ENCODE results near the gene PNMA8B.

DNA sequence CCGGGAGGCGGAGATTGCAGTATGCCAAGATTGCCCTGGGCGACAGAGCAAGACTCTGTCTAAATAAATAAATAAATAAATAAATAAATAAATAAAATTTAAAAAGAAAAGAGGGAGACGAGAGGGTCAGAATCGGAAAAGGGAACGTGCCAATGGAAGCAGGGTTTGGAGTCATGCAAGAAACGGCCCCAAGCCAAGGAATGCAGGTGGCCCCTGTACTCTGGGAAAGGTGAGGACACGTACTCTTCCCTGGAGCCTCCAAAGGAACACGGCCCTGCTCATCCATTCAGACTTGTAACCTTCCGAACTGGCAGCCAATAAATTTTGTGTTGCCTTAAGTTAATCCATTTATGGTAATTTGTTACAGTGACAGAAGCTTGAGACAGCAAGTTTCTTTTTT is 47.1 kb downstream of the PNMA8B start:
- TF ChIP-seq, protein P1, sequence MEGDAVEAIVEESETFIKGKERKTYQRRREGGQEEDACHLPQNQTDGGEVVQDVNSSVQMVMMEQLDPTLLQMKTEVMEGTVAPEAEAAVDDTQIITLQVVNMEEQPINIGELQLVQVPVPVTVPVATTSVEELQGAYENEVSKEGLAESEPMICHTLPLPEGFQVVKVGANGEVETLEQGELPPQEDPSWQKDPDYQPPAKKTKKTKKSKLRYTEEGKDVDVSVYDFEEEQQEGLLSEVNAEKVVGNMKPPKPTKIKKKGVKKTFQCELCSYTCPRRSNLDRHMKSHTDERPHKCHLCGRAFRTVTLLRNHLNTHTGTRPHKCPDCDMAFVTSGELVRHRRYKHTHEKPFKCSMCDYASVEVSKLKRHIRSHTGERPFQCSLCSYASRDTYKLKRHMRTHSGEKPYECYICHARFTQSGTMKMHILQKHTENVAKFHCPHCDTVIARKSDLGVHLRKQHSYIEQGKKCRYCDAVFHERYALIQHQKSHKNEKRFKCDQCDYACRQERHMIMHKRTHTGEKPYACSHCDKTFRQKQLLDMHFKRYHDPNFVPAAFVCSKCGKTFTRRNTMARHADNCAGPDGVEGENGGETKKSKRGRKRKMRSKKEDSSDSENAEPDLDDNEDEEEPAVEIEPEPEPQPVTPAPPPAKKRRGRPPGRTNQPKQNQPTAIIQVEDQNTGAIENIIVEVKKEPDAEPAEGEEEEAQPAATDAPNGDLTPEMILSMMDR (IDR thresholded peaks at IDR 0.05; ENCODE audit: low read depth, low read length, poor library complexity, severe bottlenecking) = no peak
- TF ChIP-seq EZH2phosphoT487 (IDR thresholded peaks at IDR 0.05; ENCODE audit: borderline replicate concordance, low read length) = no peak
